A375 (cell line): ENCODE measurements around the gene B3GAT3. TPM values are rescaled to one million over a fixed set of nuclear protein-coding genes. Genes with fewer than 3 reads are reported as not detected.

Experiments
- small RNA-seq: library from RNA; depleted of rRNA; stranded (forward); fragments of <200 nt; gene quantifications from one replicate; pipeline ENCODE3, GENCODE V24; 2014
- total RNA-seq: library from RNA; depleted of rRNA; stranded (reverse); fragments of >200 nt; shearing (Covaris generic); gene quantifications from 2 replicates; pipeline ENCODE4 v1.2.3, GENCODE V29; 2014; rRNA removed

The B3GAT3 gene
- total RNA-seq, result 84.1 and 103 TPM in 2 replicates

GRCh38 chr11:62621567-62622470, at the start of gene B3GAT3:
TSS of gene B3GAT3 (minus strand) at chr11:62621986. CDS start at chr11:62621947, 39 bp downstream.

GRCh38 chr11:62665075-62665598, 43.4 kb upstream of the B3GAT3 start, which contains the start of the genes C11orf98 and CSKMT:
TSS of gene C11orf98 (minus strand) at chr11:62665210. CDS start at chr11:62665169, 41 bp downstream.
TSS of gene CSKMT (plus strand) at chr11:62665312. CDS start at chr11:62665880, 568 bp downstream.

GRCh38 chr11:62645946-62646824, 24.4 kb upstream of the B3GAT3 start, which contains the start of gene GANAB:
TSS of gene GANAB (minus strand) at chr11:62646613. CDS start at chr11:62646599, 14 bp downstream.

GRCh38 chr11:62612366-62613290, 9.2 kb downstream of the B3GAT3 start, which contains the start of the genes EML3 and ROM1:
TSS of gene EML3 (minus strand) at chr11:62612775. CDS start at chr11:62612457, 318 bp downstream.
TSS of gene ROM1 (plus strand) at chr11:62613257. CDS start at chr11:62613282, 25 bp downstream.

GRCh38 chr11:62601372-62602140, 20.2 kb downstream of the B3GAT3 start, which contains the start of gene MTA2:
TSS of gene MTA2 (minus strand) at chr11:62601865. CDS start at chr11:62601450, 415 bp downstream.

GRCh38 chr11:62591448-62592145, 30.2 kb downstream of the B3GAT3 start, which contains the start of gene TUT1:
TSS of gene TUT1 (minus strand) at chr11:62591523. CDS start at chr11:62591485, 38 bp downstream.

GRCh38 chr11:62573592-62574362, 48.0 kb downstream of the B3GAT3 start, which contains the start of gene EEF1G:
TSS of gene EEF1G (minus strand) at chr11:62573891. CDS start at chr11:62573842, 49 bp downstream.

Small RNA genes lying within 50 kb of the gene (small RNA-seq; reads per million reads assigned to genes)
- gene AP001458.1 (not detected), gene MIR6747 (not detected), gene SNORA57 (not detected)

Other genes starting within 250 kb of the B3GAT3 start
- gene SCGB1A1, start 203.0 kb downstream of the B3GAT3 start, total RNA-seq, result not detected in 2 replicates
- gene AHNAK, start 75.2 kb downstream of the B3GAT3 start, total RNA-seq, result 205 and 216 TPM in 2 replicates
- 2,191 and 2,371 TPM in 2 replicates for gene EEF1G, start 48.1 kb downstream of the B3GAT3 start, total RNA-seq
- gene TUT1, start 30.5 kb downstream of the B3GAT3 start, total RNA-seq, result 18.9 and 28.1 TPM in 2 replicates
- 153 and 165 TPM in 2 replicates for gene MTA2, start 20.1 kb downstream of the B3GAT3 start, total RNA-seq
- 41.0 and 43.7 TPM in 2 replicates for gene EML3, start 9.2 kb downstream of the B3GAT3 start, total RNA-seq
- gene ROM1, start 8.7 kb downstream of the B3GAT3 start, total RNA-seq, result 8.4 and 13.0 TPM in 2 replicates
- gene GANAB, start 24.6 kb upstream of the B3GAT3 start, total RNA-seq, result 234 and 237 TPM in 2 replicates
- gene INTS5, start 31.3 kb upstream of the B3GAT3 start, total RNA-seq, result 21.1 and 24.6 TPM in 2 replicates
- gene C11orf98, start 43.2 kb upstream of the B3GAT3 start, total RNA-seq, result 258 and 334 TPM in 2 replicates
- gene CSKMT, start 43.3 kb upstream of the B3GAT3 start, total RNA-seq, result 19.2 and 33.6 TPM in 2 replicates
- 27.7 and 35.5 TPM in 2 replicates for gene UQCC3, start 49.7 kb upstream of the B3GAT3 start, total RNA-seq
- gene LBHD1, start 50.3 kb upstream of the B3GAT3 start, total RNA-seq, result 9.0 and 13.3 TPM in 2 replicates
- gene UBXN1, start 57.1 kb upstream of the B3GAT3 start, total RNA-seq, result 306 and 324 TPM in 2 replicates
- gene LRRN4CL, start 67.5 kb upstream of the B3GAT3 start, total RNA-seq, result 0.21 and 0.23 TPM in 2 replicates
- gene BSCL2, start 85.4 kb upstream of the B3GAT3 start, total RNA-seq, result 87.7 and 115 TPM in 2 replicates
- gene GNG3, start 85.7 kb upstream of the B3GAT3 start, total RNA-seq, result not detected in 2 replicates
- 13.6 and 14.1 TPM in 2 replicates for gene HNRNPUL2, start 105.5 kb upstream of the B3GAT3 start, total RNA-seq
- 37.5 and 48.1 TPM in 2 replicates for gene TTC9C, start 106.5 kb upstream of the B3GAT3 start, total RNA-seq
- 5.0 and 6.7 TPM in 2 replicates for gene ZBTB3, start 132.2 kb upstream of the B3GAT3 start, total RNA-seq
- gene POLR2G, start 139.6 kb upstream of the B3GAT3 start, total RNA-seq, result 143 and 148 TPM in 2 replicates
- 33.0 and 39.5 TPM in 2 replicates for gene TAF6L, start 149.4 kb upstream of the B3GAT3 start, total RNA-seq
- gene TMEM179B, start 165.4 kb upstream of the B3GAT3 start, total RNA-seq, result 61.4 and 91.5 TPM in 2 replicates
- 47.6 and 57.5 TPM in 2 replicates for gene TMEM223, start 170.0 kb upstream of the B3GAT3 start, total RNA-seq
- 35.6 and 42.9 TPM in 2 replicates for gene NXF1, start 183.5 kb upstream of the B3GAT3 start, total RNA-seq
- 33.8 and 38.8 TPM in 2 replicates for gene STX5, start 210.1 kb upstream of the B3GAT3 start, total RNA-seq
- gene TEX54, start 210.9 kb upstream of the B3GAT3 start, total RNA-seq, result 1.5 TPM in 1 of 2 replicates, not detected in the other
- 204 and 215 TPM in 2 replicates for gene WDR74, start 217.6 kb upstream of the B3GAT3 start, total RNA-seq